Tibial nerve (tissue), 4 donors: Measurements from ENCODE around the gene INKA2.

ENCODE experiments used
- CTCF ChIP-seq, 5 experiments: fragments of 200-600 bp in 3 of 5; fragments of 450-650 bp in 2 of 5; sonication (generic) in 3 of 5; IDR thresholded peaks; one replicate each; pipeline ENCODE4 v1.5.1; 2016 to 2019; ENCODE audit warnings: antibody characterized with exemption in 5 of 5, mild to moderate bottlenecking in 3 of 5, moderate library complexity in 2 of 5
- EP300 ChIP-seq, 2 donors: sonication (generic); formaldehyde crosslinking; IDR thresholded peaks; one replicate each; pipeline ENCODE4 v1.6.1; 2017; ENCODE audit warnings: antibody characterized with exemption in 2 of 2, mild to moderate bottlenecking in 1 of 2
- POLR2A ChIP-seq, 2 donors: fragments of 450-650 bp; IDR thresholded peaks; one replicate each; pipeline ENCODE4 v1.6.1; 2017; ENCODE audit warnings: antibody characterized with exemption in 2 of 2, mild to moderate bottlenecking in 2 of 2, moderate library complexity in 2 of 2

DNA sequence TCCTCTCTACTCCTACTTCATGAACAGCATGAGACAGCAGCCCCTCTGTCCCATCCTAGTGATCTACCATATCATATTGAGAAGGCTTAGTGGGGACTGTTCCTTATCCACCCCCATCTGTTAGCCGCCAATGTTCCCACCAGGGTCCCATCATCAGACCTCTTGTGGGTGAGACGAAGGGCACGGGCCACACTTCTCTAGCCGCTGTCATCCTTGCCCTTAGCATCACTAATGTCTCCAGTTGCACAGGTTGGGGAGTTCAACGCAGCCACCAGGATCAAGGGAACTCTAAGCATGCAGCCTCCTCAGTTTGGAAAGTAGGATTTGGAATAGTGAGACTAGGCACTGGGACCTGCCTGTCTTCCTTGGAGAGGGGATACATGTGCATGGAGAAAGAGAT, 20.1 kb downstream of the INKA2 start:
- TF ChIP-seq POLR2A (IDR thresholded peaks at IDR 0.05) (no peak), CTCF (IDR thresholded peaks at IDR 0.05) (no peak), EP300 (IDR thresholded peaks at IDR 0.05) (no peak)
